Uterus (tissue), 2 donors: Measurements from ENCODE around the gene MED27.

Experiments used
- POLR2A ChIP-seq, 2 donors: fragments of 450-650 bp; IDR thresholded peaks; one replicate each; pipeline ENCODE4 v1.6.1; 2016; ENCODE audit warnings: antibody characterized with exemption in 2 of 2, mild to moderate bottlenecking in 1 of 2, moderate library complexity in 1 of 2
- TF ChIP-seq, protein P1 (sequence below), 4 experiments: fragments of 200-600 bp in 2 of 4; fragments of 450-650 bp in 2 of 4; sonication (generic) in 2 of 4; IDR thresholded peaks; one replicate each; pipeline ENCODE4 v1.5.1; 2016 to 2019; ENCODE audit warnings: antibody characterized with exemption in 4 of 4, mild to moderate bottlenecking in 2 of 4, moderate library complexity in 1 of 4

DNA sequence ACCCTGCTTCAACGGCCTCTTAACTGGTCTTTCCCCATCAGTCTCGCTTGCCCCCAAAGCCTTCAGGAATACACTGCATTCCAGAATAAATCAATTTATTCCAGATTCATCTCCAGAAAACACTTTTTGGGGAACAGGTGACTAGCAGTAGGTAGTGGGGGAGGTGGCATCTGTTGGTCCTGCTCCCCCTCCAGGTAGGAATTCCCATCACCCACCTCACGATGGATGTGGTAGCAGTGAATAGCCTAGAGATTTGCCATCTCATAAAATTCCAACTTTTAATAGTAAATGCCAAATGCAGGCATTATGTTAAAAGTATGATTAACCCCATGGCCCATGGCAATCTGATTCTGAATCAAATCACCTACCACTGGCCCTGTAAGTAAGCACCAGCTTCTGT lies 142.7 kb downstream of the MED27 start:
- TF ChIP-seq, protein P1, sequence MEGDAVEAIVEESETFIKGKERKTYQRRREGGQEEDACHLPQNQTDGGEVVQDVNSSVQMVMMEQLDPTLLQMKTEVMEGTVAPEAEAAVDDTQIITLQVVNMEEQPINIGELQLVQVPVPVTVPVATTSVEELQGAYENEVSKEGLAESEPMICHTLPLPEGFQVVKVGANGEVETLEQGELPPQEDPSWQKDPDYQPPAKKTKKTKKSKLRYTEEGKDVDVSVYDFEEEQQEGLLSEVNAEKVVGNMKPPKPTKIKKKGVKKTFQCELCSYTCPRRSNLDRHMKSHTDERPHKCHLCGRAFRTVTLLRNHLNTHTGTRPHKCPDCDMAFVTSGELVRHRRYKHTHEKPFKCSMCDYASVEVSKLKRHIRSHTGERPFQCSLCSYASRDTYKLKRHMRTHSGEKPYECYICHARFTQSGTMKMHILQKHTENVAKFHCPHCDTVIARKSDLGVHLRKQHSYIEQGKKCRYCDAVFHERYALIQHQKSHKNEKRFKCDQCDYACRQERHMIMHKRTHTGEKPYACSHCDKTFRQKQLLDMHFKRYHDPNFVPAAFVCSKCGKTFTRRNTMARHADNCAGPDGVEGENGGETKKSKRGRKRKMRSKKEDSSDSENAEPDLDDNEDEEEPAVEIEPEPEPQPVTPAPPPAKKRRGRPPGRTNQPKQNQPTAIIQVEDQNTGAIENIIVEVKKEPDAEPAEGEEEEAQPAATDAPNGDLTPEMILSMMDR (IDR thresholded peaks at IDR 0.05), result no peak
- no peak for TF ChIP-seq POLR2A (IDR thresholded peaks at IDR 0.05)
